ENCODE measurements around the gene NARS2.
"Not testable (repeated sequence)": the region's sequence is repeated elsewhere in the genome, so short reads cannot be mapped to it uniquely, and the experiment has no call there.

The NARS2 gene

DNA sequence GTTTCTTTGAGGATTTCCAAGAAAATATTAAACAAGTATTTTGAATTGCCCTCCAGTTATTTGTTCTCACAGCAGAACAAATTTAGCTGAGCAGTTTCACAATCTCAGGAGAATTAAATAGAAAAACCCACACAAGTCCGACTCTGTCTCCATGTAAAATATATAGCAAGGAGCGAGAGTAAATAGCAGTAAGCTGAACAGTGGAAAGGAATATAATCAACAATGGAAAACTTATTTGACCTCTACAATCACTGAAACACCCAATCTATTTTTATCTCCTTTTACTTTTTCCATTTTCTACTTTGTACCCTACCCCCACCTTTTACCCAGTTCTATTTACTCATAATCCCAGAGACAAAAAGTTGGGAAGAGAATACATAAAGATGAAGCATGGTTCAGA is 34.4 kb downstream of the NARS2 start:
- DNase-seq, result no peak

GRCh38 chr11:78539506-78539905 is 35.2 kb downstream of the NARS2 start:
- no peak for DNase-seq

- no peak for DNase-seq
These were observed 37.7 kb downstream of the NARS2 start for GRCh38 chr11:78536933-78537332.

DNA sequence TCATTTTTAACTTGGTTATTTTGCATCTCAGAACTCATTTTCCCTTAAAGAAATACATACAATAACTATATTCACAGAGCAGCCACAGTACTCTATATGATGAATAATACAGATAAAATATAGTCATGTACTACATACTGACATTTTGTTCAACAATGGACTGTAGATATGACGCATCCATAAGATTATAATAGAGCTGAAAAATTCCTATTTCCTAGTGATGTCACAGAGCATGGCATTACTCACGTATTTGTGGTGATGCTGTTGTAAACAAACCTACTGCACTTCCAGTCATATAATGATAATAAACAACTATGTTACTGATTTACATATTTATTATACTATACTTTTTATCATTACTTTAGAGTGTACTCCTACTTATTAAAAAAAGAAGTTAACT is 38.7 kb downstream of the NARS2 start:
- DNase-seq, result no peak

- DNase-seq, result peak in 1 of 2 donors; percentile 4
These were observed 39.6 kb downstream of the NARS2 start for GRCh38 chr11:78535027-78535426.

GRCh38 chr11:78533399-78533798 is 41.3 kb downstream of the NARS2 start:
- DNase-seq, result no peak

DNA sequence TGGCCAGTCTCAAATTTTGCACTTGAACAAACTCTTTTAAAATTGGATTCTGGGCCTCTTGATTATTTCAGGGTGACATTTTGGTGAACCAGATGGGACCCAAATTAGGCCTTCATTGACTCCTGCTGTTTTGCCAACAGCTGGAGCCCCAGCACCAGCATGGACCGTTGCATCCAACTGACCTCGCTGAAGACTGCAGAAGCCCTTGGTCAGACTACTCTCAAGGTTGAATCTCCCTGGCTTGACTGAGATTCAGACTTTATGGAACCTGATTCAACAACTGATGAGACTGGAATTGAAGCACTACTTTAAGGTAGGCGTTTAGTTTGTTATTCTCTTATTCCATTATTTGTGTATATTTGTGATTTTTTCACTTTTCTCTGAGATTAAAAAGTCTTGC is 41.7 kb downstream of the NARS2 start:
- DNase-seq, result no peak

- no peak for DNase-seq
These were observed 48.0 kb downstream of the NARS2 start for GRCh38 chr11:78526497-78527146.

DNA sequence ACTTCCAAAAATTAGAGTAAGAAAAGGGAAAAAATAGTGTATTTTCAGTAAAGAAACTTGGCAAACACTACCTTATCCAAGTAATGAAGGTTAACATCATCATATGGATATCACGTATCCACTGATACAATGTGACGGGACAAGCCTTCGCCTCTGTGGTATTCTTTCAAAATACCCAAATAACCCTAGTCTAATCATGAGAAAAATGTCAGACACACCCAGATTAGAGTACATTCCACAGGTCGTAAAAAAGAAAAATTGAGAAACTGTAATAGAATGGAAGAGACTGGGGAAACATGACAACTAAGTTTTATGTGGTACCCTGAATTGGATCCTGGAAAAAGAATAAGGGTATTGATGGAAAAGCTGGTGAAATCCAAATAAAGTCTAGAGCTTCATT is 48.9 kb downstream of the NARS2 start:
- DNase-seq, result no peak

- no peak for DNase-seq
These were observed 54.4 kb downstream of the NARS2 start for GRCh38 chr11:78520230-78520629.

- DNase-seq, result no peak
These were observed 58.4 kb downstream of the NARS2 start for GRCh38 chr11:78516281-78516680.

DNA sequence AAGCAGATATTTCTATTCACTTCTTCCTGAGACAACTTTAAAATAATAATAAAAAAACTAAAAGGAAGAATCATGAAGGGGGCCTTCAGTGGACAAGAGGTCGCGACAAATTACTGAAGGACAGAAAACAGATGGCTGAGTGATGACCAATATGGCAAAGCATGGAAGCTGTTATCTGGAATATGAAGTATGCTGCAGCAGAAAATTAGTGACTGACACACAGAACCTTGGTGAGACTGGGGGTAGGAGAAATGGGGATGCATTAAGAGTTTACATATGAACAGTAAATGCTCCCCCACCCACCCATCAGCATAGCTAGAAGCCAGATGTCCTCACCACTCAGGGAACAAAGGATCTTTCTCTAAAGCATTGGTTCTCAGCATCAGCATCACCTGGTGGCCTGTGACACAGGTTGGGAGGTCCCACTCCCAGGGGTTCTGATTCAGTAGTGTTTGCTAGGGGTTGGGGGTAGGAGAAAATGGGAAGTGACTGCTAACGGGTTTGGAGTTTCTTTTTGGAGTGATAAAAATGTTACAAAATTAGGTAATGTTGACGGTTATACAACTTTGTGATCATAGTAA is 59.7 kb downstream of the NARS2 start:
- DNase-seq, result no peak

DNA sequence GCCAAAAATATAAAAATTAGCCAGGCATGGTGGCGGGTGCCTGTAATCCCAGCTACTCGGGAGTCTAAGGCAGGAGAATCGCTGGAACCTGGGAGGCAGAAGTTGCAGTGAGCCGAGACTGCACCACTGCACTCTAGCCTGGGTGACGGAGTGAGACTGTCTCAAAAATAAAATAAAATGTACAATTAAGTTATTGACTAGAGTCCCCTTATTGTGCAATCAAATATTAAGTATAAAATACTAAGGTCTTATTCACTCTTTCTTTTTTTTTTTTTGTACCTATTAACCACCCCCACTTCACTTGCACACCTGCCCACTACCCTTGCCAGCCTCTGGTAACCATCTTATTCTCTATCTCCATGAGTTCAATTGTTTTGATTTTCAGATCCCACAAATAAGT is 61.6 kb downstream of the NARS2 start:
- DNase-seq, result not testable (repeated sequence)

GRCh38 chr11:78510597-78510996 is 64.1 kb downstream of the NARS2 start:
- no peak for DNase-seq

DNA sequence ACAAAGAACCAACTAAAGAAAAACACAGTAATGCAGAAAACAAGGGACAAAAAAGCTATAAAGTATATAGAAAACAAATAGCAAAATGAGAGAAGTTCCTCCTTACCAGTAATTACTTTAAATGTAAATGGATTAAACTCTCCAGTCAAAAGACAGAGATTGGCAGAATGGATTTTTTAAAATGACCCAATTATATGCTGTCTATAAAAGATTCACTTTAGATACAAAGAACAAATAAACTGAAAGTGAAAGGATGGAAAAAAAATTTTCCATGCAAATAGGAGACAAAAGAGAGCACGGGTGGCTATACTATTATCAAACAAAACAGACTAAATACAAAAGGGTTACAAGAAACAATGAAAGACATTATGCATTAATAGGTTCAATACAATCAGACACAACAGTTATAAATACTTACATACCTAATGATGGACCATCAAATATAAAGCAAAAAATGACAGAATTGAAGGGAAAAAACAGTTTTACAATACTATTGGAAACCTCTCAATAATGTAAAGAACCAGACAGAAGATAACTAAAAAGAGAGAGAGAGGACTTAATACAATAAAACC is 64.6 kb downstream of the NARS2 start:
- no peak for DNase-seq

- DNase-seq, result no peak
These were observed 70.0 kb downstream of the NARS2 start for GRCh38 chr11:78504708-78505107.

- no peak for DNase-seq
These were observed 70.5 kb downstream of the NARS2 start for GRCh38 chr11:78504181-78504580.

DNA sequence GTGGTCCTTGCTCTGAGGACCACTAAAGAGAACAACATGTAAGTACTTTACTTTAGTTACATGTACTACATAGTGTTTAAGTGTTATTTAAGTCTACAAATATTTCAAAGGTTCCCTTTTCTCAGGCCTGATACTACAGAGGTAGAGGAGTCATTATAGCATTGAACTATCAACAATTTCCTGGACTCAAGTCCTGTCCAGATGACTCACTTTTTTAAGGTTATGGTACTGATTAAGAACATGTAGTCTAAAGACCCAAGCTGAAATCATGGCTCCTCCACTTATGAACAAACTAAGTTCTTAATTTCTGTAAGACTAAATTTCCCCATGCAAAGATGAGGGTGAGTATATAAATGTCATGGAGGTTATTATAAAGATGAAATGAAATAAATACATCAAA is 74.7 kb downstream of the NARS2 start:
- DNase-seq, result no peak

- DNase-seq, result no peak
These were observed 77.4 kb downstream of the NARS2 start for GRCh38 chr11:78497293-78497692.

GRCh38 chr11:78493413-78493975 is 81.2 kb downstream of the NARS2 start:
- no peak for DNase-seq

- DNase-seq, result no peak
These were observed 81.7 kb downstream of the NARS2 start for GRCh38 chr11:78492973-78493372.

GRCh38 chr11:78489184-78489583 is 85.5 kb downstream of the NARS2 start:
- no peak for DNase-seq

DNA sequence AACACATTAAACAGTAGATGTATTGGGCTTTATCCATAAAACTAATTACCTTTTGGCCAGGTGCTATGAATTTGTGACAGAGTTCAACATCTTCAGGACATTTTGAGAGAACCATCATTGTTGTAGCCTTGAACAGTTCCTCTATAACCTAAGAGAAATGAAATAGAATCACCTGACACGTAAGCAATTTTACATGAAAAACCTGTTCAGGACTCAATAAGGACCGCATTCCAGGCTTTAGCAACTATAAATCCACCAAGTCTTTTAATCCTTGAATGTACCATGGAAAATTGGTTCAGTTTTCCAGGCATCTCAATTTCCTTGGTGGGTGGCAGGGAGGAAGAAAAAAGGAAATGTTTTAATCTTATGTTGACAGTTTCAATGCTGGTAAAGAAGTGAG is 96.1 kb downstream of the NARS2 start:
- DNase-seq, result no peak

DNA sequence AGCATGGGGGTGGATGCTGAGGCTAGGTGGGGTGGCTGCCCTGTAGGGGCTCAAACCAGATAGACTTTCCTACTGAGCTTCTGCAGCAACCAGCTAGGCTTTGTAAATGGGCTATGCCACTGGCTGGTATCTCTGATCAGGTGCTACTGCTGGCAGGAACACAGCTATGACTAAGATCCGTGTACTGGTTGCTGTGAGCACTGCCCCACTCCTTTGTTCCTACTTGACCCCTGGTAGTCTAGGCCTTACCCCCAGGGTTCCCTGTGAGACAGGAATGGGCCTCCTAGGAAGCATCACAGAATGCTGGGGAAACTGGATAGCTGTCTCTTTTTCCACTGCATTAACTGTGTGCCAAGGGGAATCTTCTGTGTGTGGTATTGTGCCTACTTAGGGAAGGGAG is 98.6 kb downstream of the NARS2 start:
- no peak for DNase-seq

GRCh38 chr11:78474451-78474850 is 100.2 kb downstream of the NARS2 start:
- no peak for DNase-seq
